HG03064 (cell line): ENCODE results near the gene FCER1G.
"Not testable (repeated sequence)": the region's sequence is repeated elsewhere in the genome, so short reads cannot be mapped to it uniquely, and the experiment has no call there.

ENCODE experiments used
- ATAC-seq: cut with Tn5 transposase; IDR thresholded peaks from one replicate; pipeline ENCODE4 v1.9.1; 2021; ENCODE audit warnings: low read depth; ENCODE audit not compliant: unreplicated experiment

FCER1G gene

DNA sequence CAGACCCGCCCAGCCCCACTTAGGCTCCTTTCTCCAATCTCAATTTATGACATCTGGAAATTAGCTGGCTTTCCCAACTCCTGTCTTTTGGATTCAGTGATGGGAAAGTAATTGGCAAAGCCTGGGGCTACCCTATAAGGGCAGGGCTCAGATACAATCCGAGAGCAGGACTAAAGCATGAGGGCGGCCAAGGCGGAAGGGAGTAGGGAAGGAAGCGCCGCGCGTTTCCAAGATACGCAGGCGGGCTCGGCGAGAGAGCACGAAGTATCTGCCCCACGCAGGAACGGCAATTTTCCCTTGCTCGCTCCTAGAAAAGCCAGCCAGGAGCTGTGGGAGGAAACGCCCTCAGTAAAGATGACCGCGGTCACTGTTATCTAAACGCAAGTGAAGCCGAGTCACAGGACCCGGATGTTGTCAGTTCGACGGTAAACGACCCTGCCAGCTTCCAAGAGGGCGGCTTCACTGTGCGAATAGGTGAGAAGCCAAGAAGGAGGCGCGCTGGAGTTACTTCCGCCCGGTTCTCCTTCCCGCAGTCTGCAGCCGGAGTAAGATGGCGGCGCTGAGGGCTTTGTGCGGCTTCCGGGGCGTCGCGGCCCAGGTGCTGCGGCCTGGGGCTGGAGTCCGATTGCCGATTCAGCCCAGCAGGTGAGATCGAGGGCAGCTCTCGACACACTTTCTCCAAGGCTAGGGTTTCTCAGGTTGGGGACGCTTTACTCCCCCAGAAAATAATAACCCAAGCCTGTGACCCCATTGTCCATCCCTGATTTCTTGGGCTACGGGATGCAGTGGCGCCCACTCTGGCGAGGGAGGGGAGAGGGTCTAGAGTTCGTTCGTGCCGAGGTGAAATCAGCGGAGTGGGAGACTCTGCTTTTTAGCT is 13.0 kb upstream of the FCER1G start, which contains the start of gene NDUFS2:
Gene NDUFS2 (plus strand): TSS at position 532 of the 877 bp plus-strand sequence. CDS start 19 bp downstream, at position 551.
- ATAC-seq = peak; percentile 88

DNA sequence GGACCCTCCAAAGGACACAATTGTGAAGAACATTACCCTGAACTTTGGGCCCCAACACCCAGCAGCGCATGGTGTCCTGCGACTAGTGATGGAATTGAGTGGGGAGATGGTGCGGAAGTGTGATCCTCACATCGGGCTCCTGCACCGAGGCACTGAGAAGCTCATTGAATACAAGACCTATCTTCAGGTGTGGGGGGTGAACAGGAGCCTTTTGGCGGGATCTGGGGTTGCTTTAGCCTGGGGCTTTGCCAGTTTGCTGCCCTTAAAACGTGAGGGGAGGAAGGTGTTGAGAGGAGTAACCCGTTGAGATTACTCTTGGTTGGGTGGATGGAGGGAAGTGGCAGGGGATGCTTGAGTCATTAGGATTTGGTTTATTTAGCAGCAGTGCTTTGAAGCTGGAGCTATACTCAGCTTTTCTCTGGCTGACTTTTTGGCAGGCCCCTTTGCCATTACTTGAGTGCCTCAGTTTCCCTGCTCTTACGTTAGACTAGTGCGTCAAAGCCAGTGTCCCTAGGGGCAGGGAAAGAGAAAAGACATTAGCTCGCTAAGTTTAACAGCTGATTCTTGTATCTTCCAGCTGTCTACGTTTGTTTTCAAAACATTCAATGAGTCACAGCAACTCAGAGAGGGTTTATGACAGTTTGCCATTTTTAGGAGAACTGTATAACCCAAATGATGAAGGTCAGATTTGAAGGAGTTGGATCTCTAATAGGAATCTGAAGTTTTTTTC is 8.5 kb upstream of the FCER1G start:
- no peak for ATAC-seq

DNA sequence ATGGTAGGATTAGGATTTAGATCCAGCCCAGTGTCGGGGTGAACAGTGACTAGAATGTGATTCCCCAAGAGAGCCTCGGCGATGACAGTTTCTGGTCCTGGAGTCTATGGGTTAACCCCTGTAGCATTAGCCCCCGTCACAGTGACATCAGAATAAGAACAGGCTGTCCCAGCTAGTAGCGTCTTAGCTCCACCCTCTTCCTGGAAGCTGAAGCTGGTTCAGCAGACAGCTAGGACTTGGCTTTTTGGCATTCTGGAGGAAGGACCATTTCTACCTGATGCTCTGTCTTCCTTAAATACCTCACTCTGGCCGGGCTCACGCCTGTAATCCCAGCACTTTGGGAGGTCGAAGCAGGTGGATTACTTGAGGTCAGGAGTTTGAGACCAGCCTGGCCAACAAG is 7.9 kb upstream of the FCER1G start:
- no peak for ATAC-seq

DNA sequence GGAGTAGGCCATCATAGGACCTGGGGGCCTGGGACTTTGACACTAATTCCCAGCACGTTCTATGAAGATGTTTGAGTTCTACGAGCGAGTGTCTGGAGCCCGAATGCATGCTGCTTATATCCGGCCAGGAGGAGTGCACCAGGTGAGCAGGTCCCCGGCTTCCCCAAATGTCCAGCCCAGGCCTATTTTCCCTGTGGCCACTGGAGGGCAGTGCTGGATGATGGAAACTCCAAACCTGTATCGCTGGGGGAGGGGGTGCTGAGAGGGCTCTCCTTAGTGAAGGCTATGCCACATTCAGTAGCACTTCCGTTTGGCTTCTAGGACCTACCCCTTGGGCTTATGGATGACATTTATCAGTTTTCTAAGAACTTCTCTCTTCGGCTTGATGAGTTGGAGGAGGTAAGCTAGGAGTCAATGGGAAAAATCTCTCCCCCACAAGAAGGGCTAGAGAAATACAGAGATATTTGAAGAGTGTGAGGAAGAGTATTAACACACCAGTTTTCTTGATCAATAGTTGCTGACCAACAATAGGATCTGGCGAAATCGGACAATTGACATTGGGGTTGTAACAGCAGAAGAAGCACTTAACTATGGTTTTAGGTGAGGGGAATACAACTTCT is 5.2 kb upstream of the FCER1G start:
- no peak for ATAC-seq

DNA sequence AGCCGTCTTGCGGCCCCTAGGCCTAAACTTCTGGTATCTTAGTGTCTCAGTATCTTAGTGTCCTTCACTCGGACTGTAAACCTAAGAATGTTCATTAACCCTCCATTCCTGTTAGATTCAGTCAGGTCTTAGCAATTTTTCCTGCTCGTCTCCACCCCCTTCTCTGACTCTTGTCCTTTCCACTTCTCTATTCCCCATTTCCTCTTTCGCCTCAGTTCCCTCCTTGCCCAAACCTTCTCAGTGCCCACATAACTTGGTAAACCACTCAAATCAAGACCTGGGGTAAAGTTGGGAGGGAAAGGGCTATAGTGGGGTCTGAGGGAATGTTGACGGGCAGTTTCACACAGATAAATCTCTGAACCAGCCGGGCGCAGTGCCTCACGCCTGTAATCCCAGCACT is 726 bp upstream of the FCER1G start:
- ATAC-seq = no peak

DNA sequence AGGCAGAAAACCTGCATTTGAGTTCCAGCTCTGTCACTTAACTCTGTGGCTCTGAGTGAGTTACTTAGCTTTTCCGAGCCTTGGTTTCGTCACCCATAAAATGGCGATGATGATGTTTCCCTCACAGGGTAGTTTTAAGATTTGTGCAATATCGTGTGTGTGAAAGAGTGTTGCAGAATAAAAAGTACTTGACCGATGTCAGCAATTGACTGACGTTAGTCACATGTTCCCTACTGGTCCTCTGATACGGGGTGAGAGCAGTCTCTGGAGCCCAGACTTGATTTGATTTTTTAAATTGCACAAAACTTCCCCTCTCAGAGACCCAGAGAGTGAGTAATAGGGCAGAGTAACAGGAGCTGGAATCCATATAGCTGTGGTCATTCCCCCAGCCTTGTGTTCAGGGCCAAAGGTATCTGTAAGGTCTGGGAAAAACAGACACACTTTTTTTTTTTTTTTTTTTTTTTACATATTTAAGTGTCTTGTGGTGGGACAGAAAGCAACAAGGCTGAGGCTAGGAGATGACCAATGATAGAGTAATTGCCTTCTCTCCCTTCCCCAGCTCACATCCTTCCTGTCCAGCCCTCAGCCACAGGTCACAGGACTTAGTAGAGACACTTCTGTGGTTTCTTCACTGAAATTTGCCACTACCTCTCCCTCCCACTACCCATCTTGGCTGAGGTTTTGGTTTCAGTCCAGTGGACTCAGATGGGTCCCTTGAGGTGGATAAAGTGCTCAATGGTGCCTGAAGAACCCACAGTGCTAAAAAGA is 2.0 kb downstream of the FCER1G start:
- peak; percentile 83 for ATAC-seq

DNA sequence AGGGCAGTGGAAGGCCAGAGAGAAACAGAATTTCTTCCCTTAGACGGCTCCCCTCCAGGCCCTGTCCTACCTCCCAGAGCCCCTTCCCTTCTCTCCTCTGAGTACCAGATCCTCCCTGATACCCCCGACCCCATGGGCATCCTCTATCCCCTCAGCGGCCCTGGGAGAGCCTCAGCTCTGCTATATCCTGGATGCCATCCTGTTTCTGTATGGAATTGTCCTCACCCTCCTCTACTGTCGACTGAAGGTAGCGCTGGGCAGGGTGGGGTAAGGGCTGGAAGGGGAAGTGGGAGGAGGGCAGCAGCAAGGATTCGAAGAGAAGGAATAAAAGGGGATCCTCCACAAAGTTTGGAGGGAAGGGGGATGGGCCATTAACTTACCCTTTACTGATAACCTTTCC is 2.7 kb downstream of the FCER1G start:
- no peak for ATAC-seq

DNA sequence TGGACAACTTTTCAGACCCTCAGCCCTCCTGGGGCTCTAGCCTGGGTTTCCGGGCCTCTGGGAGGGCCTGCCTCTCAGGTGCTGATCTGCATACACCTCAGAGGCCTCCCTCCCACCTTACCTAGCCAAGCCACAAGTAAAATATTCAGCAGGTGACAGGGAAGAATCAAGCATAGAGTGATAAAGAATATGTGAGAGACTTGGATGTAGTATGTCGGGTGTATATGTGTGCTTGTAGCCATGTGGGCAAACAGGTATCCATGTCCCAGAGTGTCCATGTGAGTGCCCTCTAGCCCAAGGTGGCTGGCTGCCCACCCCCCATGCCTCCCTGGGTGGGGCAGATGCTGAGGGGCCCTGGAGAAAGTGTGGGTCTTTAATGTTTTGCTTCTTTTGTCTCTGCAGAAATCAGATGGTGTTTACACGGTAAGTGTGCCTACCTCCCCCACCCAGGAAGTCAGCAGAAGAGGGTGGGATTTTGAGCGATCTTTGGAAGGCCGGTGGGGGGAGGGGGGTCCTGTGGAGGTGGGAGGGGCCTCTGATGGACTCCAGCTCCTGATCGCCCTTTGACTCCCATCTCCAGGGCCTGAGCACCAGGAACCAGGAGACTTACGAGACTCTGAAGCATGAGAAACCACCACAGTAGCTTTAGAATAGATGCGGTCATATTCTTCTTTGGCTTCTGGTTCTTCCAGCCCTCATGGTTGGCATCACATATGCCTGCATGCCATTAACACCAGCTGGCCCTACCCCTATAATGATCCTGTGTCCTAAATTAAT is 3.4 kb downstream of the FCER1G start:
- ATAC-seq = no peak

DNA sequence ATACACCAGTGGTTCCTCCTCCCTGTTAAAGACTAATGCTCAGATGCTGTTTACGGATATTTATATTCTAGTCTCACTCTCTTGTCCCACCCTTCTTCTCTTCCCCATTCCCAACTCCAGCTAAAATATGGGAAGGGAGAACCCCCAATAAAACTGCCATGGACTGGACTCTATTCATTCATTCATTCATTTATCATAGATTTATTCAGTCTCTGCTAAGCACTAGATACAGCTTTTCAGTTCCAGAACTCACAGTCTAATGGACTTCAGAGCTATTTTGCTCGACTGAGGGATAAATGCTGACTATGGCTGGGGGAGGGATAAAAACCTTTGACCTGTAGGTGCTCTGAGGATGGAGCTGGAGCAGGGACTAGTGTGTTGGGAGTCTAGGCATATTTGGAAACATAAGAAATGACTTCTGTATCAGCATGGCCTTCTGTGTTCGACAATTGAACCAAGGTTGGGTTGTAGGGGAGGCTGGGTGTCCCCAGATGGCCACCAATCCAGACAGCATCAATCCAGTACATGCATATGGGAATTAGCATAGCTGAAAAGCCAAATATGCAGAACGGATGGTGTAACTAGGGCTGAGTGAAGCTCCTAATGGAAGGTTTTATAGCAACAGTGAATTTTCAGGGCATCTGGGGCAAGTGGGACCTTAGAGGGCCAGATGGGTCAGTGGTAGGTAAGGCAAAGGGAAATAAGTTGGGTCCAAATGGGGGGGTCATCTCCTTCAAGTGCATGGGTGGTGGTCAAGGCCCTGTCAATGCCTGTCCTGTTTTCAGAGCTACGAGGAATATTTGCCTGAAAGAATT is 4.2 kb downstream of the FCER1G start:
- ATAC-seq = no peak

DNA sequence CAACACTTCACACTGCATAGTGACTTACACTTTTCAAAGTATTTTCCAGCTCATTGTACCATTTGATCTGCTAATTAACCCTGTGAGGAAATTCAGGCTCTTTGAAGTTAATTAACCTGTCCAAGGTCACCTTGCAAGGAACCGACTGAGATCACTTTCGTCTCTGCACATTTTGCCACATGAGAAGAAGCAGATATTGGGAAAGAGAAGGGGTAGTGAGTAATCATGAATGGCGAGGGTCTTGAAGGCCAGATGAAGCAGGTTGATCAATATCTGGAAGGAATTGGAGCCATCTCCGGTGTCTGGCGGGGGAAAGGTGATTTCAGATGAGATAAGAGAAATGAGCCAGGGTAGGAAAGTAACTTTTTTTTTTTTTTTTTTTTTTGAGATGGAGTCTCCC is 4.9 kb downstream of the FCER1G start:
- no peak for ATAC-seq

DNA sequence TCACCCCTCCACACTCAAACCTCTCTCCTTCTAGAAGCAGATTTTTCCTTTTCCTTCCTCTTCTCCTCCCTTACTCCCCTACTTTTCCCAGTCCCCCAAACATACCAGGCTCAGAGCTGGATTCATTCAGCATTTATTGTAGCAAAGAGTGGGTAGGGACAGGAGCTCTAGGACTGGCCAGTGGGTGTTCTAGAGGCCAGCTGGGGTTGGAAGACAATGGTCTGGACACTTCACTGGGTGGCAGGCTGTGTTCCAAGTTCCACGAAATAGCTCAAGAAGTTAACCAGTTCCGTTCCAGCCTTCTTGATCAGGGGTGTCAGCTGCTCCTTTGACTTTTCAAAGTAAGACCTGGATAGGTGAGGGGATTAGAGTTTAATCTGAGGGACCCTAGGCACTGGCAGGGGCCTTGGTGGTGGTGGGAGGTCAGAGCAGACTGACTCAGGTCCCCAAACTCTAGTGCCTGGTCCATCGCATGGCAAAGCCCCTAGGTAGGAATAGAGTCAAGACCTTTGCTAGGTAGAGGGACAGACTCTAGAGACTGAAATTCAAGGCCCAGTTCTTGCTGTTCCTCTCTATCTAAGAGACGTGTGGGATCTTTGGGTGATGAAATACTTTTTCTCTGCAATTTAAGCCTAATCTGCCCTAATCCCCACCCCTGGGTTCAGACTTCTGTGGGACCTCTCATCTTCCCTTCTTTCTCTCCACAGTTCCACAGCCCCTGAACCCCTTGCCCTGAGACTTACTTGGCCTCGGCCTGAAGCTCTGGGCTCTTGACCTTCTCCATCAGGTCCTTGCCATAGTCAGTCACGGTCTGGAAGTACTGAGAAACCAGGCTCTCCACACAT is 7.3 kb downstream of the FCER1G start:
- ATAC-seq = no peak

DNA sequence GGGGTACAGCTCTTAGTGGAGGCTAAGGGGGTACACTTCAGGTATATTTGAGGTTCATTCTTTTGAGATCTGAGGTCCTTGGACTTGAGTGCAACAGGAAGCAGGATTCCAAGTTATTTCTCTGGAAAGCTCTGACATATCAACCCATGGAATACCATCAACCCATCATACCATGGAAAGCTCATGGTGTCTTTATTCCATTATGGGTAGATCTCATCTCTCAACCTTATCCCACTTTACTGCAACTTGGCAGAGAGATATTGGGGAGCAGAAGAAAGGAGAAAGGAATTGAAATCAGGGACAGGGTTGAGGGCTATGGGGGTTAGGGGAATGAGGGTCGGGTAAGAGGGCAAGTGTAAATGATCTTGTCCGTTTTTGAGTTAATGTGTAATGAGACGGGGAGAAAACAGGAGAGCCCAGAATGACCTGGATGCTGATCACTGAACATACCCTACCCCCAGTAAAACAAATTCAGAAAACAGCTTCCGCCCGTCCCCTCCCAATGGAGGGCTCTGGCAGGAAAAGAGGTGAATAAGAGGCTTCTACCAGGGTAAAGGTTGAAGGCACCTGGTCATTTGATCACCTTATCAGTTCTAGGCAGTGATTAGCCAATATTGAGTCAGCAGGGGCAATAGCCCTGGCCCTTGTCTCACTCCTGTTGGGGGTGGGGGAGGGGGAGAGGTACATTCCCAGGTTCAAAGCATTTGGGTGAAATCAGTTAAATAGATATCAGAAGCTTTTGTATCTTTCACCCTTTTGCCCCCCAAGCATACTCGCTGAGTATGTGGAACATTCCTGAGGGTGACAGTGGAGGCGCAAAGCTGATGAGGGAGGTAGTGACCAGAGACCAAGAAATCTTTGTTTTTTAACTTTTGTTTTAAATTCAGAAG is 9.0 kb downstream of the FCER1G start:
- no peak for ATAC-seq

DNA sequence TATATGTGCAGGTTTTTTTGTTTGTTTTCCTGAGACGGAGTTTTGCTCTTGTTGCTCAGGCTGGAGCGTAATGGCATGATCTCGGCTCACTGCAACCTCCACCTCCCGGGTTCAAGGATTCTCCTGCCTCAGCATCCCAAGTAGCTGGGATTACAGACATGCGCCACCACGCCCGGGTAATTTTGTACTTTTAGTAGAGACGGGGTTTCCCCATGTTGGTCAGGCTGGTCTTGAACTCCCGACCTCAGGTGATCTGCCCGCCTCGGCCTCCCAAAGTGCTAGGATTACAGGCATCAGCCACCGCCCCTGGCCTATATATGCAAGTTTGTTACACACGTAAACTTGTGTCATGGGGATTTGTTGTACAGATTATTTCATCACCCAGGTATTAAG is 9.6 kb downstream of the FCER1G start:
- ATAC-seq = not testable (repeated sequence)

DNA sequence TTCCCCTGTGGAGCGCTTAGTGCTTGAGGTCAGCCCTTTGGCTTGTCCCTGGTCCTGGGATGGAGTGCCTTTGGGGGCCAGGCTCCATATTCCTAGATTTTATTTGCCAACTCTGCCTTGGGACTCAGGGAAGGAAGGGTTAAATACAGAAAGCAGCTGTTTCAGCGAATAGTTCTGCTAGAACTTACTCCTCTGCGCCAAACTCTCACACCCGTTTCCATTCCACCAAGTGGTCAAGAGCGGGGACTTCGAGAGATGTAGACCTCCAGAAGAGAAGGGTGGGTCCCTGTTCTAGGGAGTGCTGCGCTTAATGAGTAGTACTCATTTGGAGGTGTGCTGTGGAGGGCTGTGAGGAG is 10.1 kb downstream of the FCER1G start:
- no peak for ATAC-seq

DNA sequence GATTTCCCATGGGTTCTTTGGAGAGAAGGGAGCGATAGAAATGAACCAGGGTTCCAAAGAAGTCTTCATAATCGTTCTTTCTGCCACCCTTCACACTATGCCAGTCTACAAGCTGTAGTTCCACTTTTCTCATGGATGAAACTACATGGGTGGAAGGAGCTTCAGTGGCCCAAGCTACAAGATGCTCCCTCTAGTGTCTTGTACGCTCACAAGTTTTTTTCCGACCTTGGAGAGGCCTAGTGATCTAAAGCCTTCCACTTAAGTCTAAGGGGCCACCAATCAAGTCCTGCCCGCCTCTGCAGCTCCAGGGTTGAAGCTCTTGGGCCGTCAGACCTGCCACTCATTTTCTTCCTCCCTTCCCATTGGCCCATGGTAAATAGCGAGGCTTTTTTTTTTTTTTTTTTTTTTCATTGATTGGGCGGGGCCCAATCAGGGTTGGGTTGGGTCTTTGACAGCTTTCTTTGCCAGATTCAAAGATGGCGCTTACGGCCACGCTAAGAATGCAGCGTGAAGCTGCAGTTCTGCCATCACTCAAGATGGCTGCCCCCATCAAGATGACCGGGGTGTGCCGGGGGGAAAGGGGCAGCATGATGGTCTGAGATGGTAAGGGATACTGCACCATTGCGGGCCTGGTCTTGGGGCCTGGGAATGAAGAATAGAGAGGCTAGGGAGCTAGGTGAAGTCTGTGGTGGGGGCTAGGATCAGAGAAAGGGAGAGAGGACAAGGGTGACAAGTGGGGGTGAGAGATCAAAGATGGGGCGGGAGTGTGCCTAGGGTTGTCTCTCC is 10.6 kb downstream of the FCER1G start, which contains the start of gene TOMM40L:
Gene TOMM40L (plus strand): TSS at position 527 of the 786 bp plus-strand sequence. CDS start 430 bp downstream, outside the sequence.
- ATAC-seq = peak; percentile 92

DNA sequence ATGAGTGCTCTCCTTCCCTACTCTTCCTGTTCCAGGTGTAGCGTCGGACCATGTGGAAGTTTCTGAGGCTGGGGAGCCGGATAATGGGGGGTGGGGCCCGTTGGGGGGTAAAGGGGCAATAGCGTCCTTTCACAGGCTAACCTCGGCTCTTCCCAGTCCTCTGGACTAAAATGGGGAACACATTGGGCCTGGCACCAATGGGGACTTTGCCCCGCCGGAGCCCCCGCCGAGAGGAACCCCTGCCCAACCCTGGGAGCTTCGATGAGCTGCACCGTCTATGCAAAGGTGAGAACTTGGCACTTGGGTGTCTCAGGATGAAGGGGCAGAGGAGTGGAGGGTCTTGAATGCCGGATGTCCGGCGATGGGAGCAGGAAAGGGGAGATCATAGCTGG is 11.2 kb downstream of the FCER1G start:
- ATAC-seq = no peak
